H1 (cell line): ENCODE data around the gene IFI16. TPM values are rescaled to one million over a fixed set of nuclear protein-coding genes. Genes with fewer than 3 reads are reported as not detected.

ENCODE experiments used
- CTCF ChIA-PET: fragments of 300-600 bp; sonication (Branson Sonifier 250); formaldehyde crosslinking; loops from one replicate; lab custom pipeline; 2021; ENCODE audit not compliant: partially characterized antibody; lab: Charles Lee
- POLR2A ChIA-PET: fragments of 300-600 bp; sonication (Branson Sonifier 250); formaldehyde crosslinking; loops from one replicate; lab custom pipeline; 2021; ENCODE audit warnings: inconsistent platforms; ENCODE audit not compliant: partially characterized antibody; lab: Charles Lee
- DNase-seq, 2 experiments: peaks; one replicate each; pipeline versions ENCODE4 v3.0.0 to v3.0.0-alpha.2; 2010 to 2022; ENCODE audit warnings: low spot score in 2 of 2, low read depth in 1 of 2, mixed read lengths in 1 of 2
- FAIRE-seq: peaks from 2 replicates; lab custom pipeline; 2011; peaks lifted over from hg19 to GRCh38; lab: Jason Lieb, UNC
- H2AFZ ChIP-seq: 2 replicates; pipeline ENCODE4 v1.8.1; 2012; ENCODE audit warnings: low read length, inconsistent platforms
- H2AK5ac ChIP-seq: 2 replicates; pipeline ENCODE4 v1.6.1; 2013; ENCODE audit warnings: low read depth, low read length
- H2BK120ac ChIP-seq: replicated peaks from 2 replicates; pipeline ENCODE3; 2013; ENCODE audit warnings: low read depth, low read length, inconsistent platforms
- H2BK12ac ChIP-seq: 2 replicates; pipeline ENCODE4 v1.6.1; 2013; ENCODE audit warnings: low read depth, low read length
- H2BK15ac ChIP-seq: 2 replicates; pipeline ENCODE4 v1.6.1; 2013; ENCODE audit warnings: low read length
- H2BK20ac ChIP-seq: 2 replicates; pipeline ENCODE4 v1.6.1; 2013; ENCODE audit warnings: low read length
- H2BK5ac ChIP-seq: 2 replicates; pipeline ENCODE4 v1.6.1; 2013; ENCODE audit warnings: low read depth, low read length
- H3K14ac ChIP-seq: 2 replicates; pipeline ENCODE4 v1.6.1; 2013; ENCODE audit warnings: inconsistent platforms; ENCODE audit not compliant: insufficient read length
- H3K18ac ChIP-seq: 2 replicates; pipeline ENCODE4 v1.6.1; 2013; ENCODE audit warnings: low read length; ENCODE audit errors: extremely low read depth
- H3K23ac ChIP-seq: 2 replicates; pipeline ENCODE4 v1.6.1; 2013; ENCODE audit warnings: inconsistent platforms; ENCODE audit not compliant: insufficient read length
- H3K23me2 ChIP-seq: 2 replicates; pipeline ENCODE4 v1.6.1; 2013; ENCODE audit warnings: low read depth, low read length
- H3K27ac ChIP-seq: 2 replicates; pipeline ENCODE4 v1.6.1; 2011; ENCODE audit warnings: low read depth, low read length, inconsistent platforms
- H3K27me3 ChIP-seq, 4 experiments: replicated peaks in 1 of 4; 1 replicate in 1 of 4; 2 replicates in 3 of 4; pipeline versions ENCODE4 v1.6.1 to v1.8.1; 2011 to 2013; ENCODE audit warnings: low read length in 3 of 4, mild to moderate bottlenecking in 3 of 4, inconsistent platforms in 2 of 4, mixed read lengths in 2 of 4, moderate library complexity in 1 of 4; ENCODE audit not compliant: control insufficient read depth in 3 of 4, insufficient read depth in 3 of 4; ENCODE audit errors: extremely low read depth in 1 of 4
- H3K36me3 ChIP-seq, 4 experiments: 2 replicates each; pipeline versions ENCODE4 v1.6.1 to v1.8.1; 2011 to 2013; ENCODE audit warnings: mild to moderate bottlenecking in 4 of 4, low read length in 3 of 4, moderate library complexity in 2 of 4, control low read depth in 1 of 4, inconsistent platforms in 1 of 4; ENCODE audit not compliant: insufficient read depth in 4 of 4, control insufficient read depth in 2 of 4
- H3K4ac ChIP-seq: replicated peaks from 2 replicates; pipeline ENCODE3; 2013; ENCODE audit warnings: low read length, low read depth, mixed read lengths, inconsistent platforms; ENCODE audit not compliant: insufficient read length
- H3K4me1 ChIP-seq, 4 experiments: replicated peaks in 1 of 4; 1 replicate in 1 of 4; 2 replicates in 3 of 4; pipeline versions ENCODE4 v1.6.1 to v1.8.1; 2011 to 2013; ENCODE audit warnings: low read length in 3 of 4, inconsistent platforms in 2 of 4, mixed read lengths in 1 of 4; ENCODE audit not compliant: insufficient read depth in 4 of 4, control insufficient read depth in 3 of 4
- H3K4me2 ChIP-seq, 2 experiments: 2 replicates each; pipeline versions ENCODE4 v1.6.1 to v1.8.1; 2011 to 2013; ENCODE audit warnings: low read depth in 2 of 2, low read length in 2 of 2, control low read depth in 1 of 2, inconsistent platforms in 1 of 2, mild to moderate bottlenecking in 1 of 2; ENCODE audit not compliant: insufficient read depth in 1 of 2
- H3K4me3 ChIP-seq, 4 experiments: fragments of 200-600, 300-600 bp in 1 of 4; sonication (generic), shearing (Covaris generic), sonication (Bioruptor Twin) in 1 of 4; 2 replicates each; pipeline versions ENCODE4 v1.5.1 to v1.8.1; 2011 to 2016; ENCODE audit warnings: low read length in 4 of 4, low read depth in 3 of 4, control low read depth in 2 of 4, inconsistent platforms in 2 of 4, mild to moderate bottlenecking in 2 of 4, mixed read lengths in 1 of 4, moderate library complexity in 1 of 4; ENCODE audit not compliant: insufficient read depth in 2 of 4; ENCODE audit errors: extremely low read depth in 1 of 4
- H3K56ac ChIP-seq: replicated peaks from 2 replicates; pipeline ENCODE3; 2013; ENCODE audit warnings: low read depth, mild to moderate bottlenecking, mixed read lengths, low read length, inconsistent platforms; ENCODE audit not compliant: insufficient read length
- H3K79me1 ChIP-seq: 2 replicates; pipeline ENCODE4 v1.6.1; 2013; ENCODE audit warnings: low read depth, low read length, control low read depth
- H3K79me2 ChIP-seq, 2 experiments: 2 replicates each; pipeline versions ENCODE4 v1.6.1 to v1.8.1; 2012 to 2013; ENCODE audit warnings: low read length in 2 of 2, mild to moderate bottlenecking in 2 of 2, inconsistent platforms in 1 of 2; ENCODE audit not compliant: insufficient read depth in 2 of 2, control insufficient read depth in 1 of 2
- H3K9ac ChIP-seq, 4 experiments: replicated peaks in 1 of 4; 1 replicate in 1 of 4; 2 replicates in 3 of 4; pipeline versions ENCODE4 v1.6.1 to v1.8.1; 2011 to 2013; ENCODE audit warnings: low read depth in 3 of 4, low read length in 3 of 4, control low read depth in 2 of 4, mild to moderate bottlenecking in 2 of 4, moderate library complexity in 2 of 4, inconsistent platforms in 1 of 4; ENCODE audit errors: extremely low read depth in 1 of 4
- H3K9me3 ChIP-seq, 2 experiments: 2 replicates each; pipeline versions ENCODE4 v1.6.1 to v1.8.1; 2012 to 2013; ENCODE audit warnings: mild to moderate bottlenecking in 2 of 2, moderate library complexity in 2 of 2, control low read depth in 1 of 2, inconsistent platforms in 1 of 2, low read depth in 1 of 2, low read length in 1 of 2, mixed read lengths in 1 of 2; ENCODE audit not compliant: insufficient read depth in 2 of 2
- H4K20me1 ChIP-seq, 2 experiments: replicated peaks in 1 of 2; 2 replicates each; pipeline versions ENCODE3 to v1.8.1; 2011 to 2013; ENCODE audit warnings: inconsistent platforms in 2 of 2, low read length in 2 of 2, mild to moderate bottlenecking in 1 of 2; ENCODE audit not compliant: insufficient read depth in 2 of 2, control insufficient read depth in 1 of 2
- H4K5ac ChIP-seq: 2 replicates; pipeline ENCODE4 v1.6.1; 2013; ENCODE audit warnings: low read length, low read depth, mixed read lengths, inconsistent platforms; ENCODE audit not compliant: insufficient read length
- H4K8ac ChIP-seq: 2 replicates; pipeline ENCODE4 v1.8.0; 2013; ENCODE audit warnings: mild to moderate bottlenecking, moderate library complexity, low read length, inconsistent platforms; ENCODE audit not compliant: insufficient read depth; ENCODE audit errors: extremely low read depth
- H4K91ac ChIP-seq: replicated peaks from 2 replicates; pipeline ENCODE3; 2013; ENCODE audit warnings: low read length, mixed read lengths, inconsistent platforms; ENCODE audit not compliant: insufficient read length
- CTBP2 ChIP-seq: IDR thresholded peaks from 2 replicates; pipeline ENCODE4 v1.7.0; 2011; ENCODE audit warnings: borderline replicate concordance, mild to moderate bottlenecking, moderate library complexity, mixed read lengths, low read length; ENCODE audit not compliant: insufficient read depth, insufficient read length
- EP300 ChIP-seq, 2 experiments: IDR thresholded peaks; 1 replicate in 1 of 2; 2 replicates in 1 of 2; pipeline ENCODE4 v1.6.1; 2011 to 2012; ENCODE audit warnings: low read depth in 2 of 2, low read length in 2 of 2, mild to moderate bottlenecking in 2 of 2, borderline replicate concordance in 1 of 2, inconsistent platforms in 1 of 2, moderate library complexity in 1 of 2
- GTF2F1 ChIP-seq: IDR thresholded peaks from 2 replicates; pipeline ENCODE4 v1.6.1; 2012; ENCODE audit warnings: low read depth, low read length, improper control_type of control experiment, borderline replicate concordance
- HDAC2 ChIP-seq, 2 experiments: fragments of 300-600 bp in 1 of 2; sonication (generic) in 1 of 2; IDR thresholded peaks; 2 replicates each; pipeline ENCODE4 v1.6.1; 2011 to 2012; ENCODE audit warnings: low read depth in 2 of 2, low read length in 2 of 2, mild to moderate bottlenecking in 2 of 2, moderate library complexity in 2 of 2, borderline replicate concordance in 1 of 2, inconsistent platforms in 1 of 2
- SP1 ChIP-seq: IDR thresholded peaks from 2 replicates; pipeline ENCODE4 v1.6.1; 2011; ENCODE audit warnings: low read depth, low read length
- WGBS, 2 experiments: shearing (Covaris generic) in 1 of 2; methylation state at CpG; one replicate each; pipeline versions ENCODE4 v1.1.6 to v1.1.7; 2013 to 2015; ENCODE audit warnings: low lambda C conversion rate in 2 of 2, mixed read lengths in 2 of 2, inconsistent platforms in 1 of 2, low coverage in 1 of 2, missing lambda C conversion rate in 1 of 2; ENCODE audit not compliant: insufficient replicate concordance in 2 of 2, insufficient coverage in 1 of 2, insufficient read length in 1 of 2; ENCODE audit errors: extremely low coverage in 1 of 2, missing lambda C conversion rate in 1 of 2; 5-methylcytosine and 5-hydroxymethylcytosine counted together
- polyA plus RNA-seq, 7 experiments: library from polyadenylated mRNA; depleted of rRNA in 3 of 7; stranded (reverse) in 5 of 7; unstranded in 2 of 7; fragments of >200 nt in 5 of 7; fragments of 200-250 nt in 2 of 7; gene quantifications; 1 replicate in 5 of 7; 2 replicates in 1 of 7; 4 replicates in 1 of 7; pipeline versions ENCODE4 v1.2.1 to v1.2.3, GENCODE V29; 2011 to 2013; ENCODE audit warnings: missing spikeins in 2 of 7, mixed read lengths in 2 of 7
- total RNA-seq: library from RNA; stranded (reverse); fragmentation: NEBNext Ultra II Directional; extraction: Animal tissue kit (Norgen Biotek cat#: 25700); gene quantifications from 2 replicates; pipeline ENCODE4 v1.2.1, GENCODE V29; 2021

Gene IFI16
- total and polyA plus RNA-seq, 2 of the 8 experiments (the other 6 are each of a cell fraction or from before 2014, with no cell fraction given): 0.63 to 0.74 TPM

DNA sequence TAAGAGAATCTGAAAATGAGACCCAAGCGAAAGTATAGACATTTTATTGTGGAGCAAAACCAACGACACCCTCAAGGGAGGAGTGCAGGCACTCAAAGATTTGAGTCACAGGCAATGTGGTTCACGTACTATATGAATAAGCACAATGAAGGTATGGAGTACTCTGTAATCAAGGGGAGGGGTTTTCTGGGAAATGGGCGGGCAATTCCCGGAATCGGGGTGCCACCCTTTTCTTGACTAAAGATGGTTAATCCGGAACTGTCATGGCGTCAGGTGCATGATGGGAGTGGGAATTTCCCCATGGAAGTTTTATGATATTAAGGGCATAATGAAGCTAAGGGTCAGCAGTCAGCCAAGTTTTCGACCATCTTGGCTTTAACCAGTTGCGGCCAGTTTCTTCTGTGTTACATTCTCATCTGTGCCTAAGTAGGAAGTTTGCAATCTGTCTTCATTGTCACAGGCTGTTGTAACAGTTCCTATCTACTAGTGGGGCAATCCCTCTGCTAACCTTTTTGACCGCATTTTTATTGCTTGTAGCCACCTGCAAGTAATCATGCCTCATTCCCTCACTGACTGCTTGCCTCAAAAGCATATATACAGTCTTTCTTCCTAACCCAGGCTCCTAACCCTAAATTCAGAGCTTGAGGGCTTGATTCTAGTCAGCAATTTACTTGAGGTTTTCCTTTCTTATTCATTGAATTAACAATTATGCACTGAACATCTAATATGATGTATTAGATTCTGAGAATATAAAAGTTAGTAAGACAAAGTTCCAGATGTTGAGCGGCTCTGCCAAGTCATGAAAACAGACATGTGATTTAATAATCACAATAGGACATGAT, 67.6 kb downstream of the IFI16 start:
- Histone ChIP-seq H3K23ac (no peak overlapping the region), H2BK12ac (no peak overlapping the region), H3K36me3 (no peaks in the 10 kb centered on the region), H2BK20ac (no peak overlapping the region), H3K27me3 (no peaks in the 10 kb centered on the region; a peak in 1 of 7 replicates), H2AFZ (no peak overlapping the region), H3K18ac (no peak overlapping the region), H2BK15ac (no peak overlapping the region), H3K4ac (no peak overlapping the region), H2BK120ac (no peak overlapping the region), H3K4me2 (no peak overlapping the region), H3K56ac (no peak overlapping the region), H4K91ac (no peak overlapping the region), H3K9me3 (no peaks in the 10 kb centered on the region), H3K14ac (no peak overlapping the region), H3K79me2 (no peaks in the 10 kb centered on the region), H4K20me1 (no peaks in the 10 kb centered on the region), H3K4me3 (no peak overlapping the region), H3K27ac (no peak overlapping the region), H2AK5ac (no peak overlapping the region), H3K79me1 (no peaks in the 10 kb centered on the region), H4K8ac (no peak overlapping the region), H3K4me1 (no peaks in the 10 kb centered on the region), H3K23me2 (no peaks in the 10 kb centered on the region), H4K5ac (no peak overlapping the region), H3K9ac (no peak overlapping the region), H2BK5ac (no peak overlapping the region)
- TF ChIP-seq HDAC2 (IDR thresholded peaks at IDR 0.05; ENCODE audit: borderline replicate concordance in 1 of 2, low read depth in 2 of 2, low read length in 2 of 2): no peak
- no peak for TF ChIP-seq EP300 (IDR thresholded peaks at IDR 0.05; ENCODE audit: borderline replicate concordance in 1 of 2, low read depth in 2 of 2, low read length in 2 of 2)
- TF ChIP-seq CTBP2: no peak
- no peak for TF ChIP-seq SP1
- no peak for TF ChIP-seq GTF2F1
- CTCF ChIA-PET: interaction anchor here (0.9 to 4.4 kb wide), 3 partner anchors 12 to 570 kb away, joined by 3 to 23 read pairs (median 5); no protein-coding TSS in a partner anchor
- POLR2A ChIA-PET: no interaction called here
- 91% methylated on average over 12 of the region's 12 CpGs; no CpG with 5 or more reads in 1 of the 2 experiments for WGBS, 2 experiments
- FAIRE-seq (no peak), DNase-seq (no peak)
